Measurements from ENCODE around the gene CLIP1.

CLIP1 gene

DNA sequence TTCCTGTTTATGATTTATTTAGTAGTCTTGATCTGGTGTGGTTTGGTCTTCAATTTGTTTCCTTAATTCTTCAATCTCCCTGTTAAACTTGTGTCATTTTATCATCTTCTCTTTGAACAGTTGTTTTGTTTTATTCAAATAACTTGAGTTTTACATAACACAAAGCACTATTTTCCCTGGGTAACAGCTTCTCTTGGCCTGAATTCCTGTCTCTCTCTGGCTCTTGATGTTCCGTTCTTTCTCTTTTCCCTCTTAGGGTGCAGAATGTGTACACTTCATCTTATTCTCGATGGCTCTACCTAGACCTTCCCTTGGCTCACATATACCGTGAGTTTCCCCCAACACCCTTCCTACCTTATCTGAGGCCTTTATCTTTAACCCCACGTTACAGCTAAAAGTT is 119.4 kb downstream of the CLIP1 start:
- H3K9me3 ChIP-seq (ENCODE audit: control insufficient read depth, insufficient read depth, low read length): no peaks in the 10 kb centered on the region
- H3K36me3 ChIP-seq (ENCODE audit: control insufficient read depth, low read length): no peaks in the 10 kb centered on the region
- no peak overlapping the region for H3K27ac ChIP-seq (ENCODE audit: low read depth, low read length)
- no peaks in the 10 kb centered on the region for H3F3A ChIP-seq (ENCODE audit: control insufficient read depth, insufficient read depth)
- no peak for TF ChIP-seq EZH2phosphoT487 (IDR thresholded peaks at IDR 0.05; ENCODE audit: borderline replicate concordance, low read length)
- TF ChIP-seq, protein P1, sequence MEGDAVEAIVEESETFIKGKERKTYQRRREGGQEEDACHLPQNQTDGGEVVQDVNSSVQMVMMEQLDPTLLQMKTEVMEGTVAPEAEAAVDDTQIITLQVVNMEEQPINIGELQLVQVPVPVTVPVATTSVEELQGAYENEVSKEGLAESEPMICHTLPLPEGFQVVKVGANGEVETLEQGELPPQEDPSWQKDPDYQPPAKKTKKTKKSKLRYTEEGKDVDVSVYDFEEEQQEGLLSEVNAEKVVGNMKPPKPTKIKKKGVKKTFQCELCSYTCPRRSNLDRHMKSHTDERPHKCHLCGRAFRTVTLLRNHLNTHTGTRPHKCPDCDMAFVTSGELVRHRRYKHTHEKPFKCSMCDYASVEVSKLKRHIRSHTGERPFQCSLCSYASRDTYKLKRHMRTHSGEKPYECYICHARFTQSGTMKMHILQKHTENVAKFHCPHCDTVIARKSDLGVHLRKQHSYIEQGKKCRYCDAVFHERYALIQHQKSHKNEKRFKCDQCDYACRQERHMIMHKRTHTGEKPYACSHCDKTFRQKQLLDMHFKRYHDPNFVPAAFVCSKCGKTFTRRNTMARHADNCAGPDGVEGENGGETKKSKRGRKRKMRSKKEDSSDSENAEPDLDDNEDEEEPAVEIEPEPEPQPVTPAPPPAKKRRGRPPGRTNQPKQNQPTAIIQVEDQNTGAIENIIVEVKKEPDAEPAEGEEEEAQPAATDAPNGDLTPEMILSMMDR (IDR thresholded peaks at IDR 0.05; ENCODE audit: low read depth, low read length, poor library complexity, severe bottlenecking): no peak
- H3K9me2 ChIP-seq (replicated peaks; ENCODE audit: control insufficient read depth, low read length): no peaks in the 10 kb centered on the region
- H3K79me2 ChIP-seq (ENCODE audit: control insufficient read depth, low read length): no peaks in the 10 kb centered on the region
- H3K4me2 ChIP-seq (ENCODE audit: low read length): no peak overlapping the region
- no peaks in the 10 kb centered on the region for H4K20me1 ChIP-seq (ENCODE audit: control insufficient read depth, insufficient read depth, low read depth, low read length)
- no peaks in the 10 kb centered on the region for H3K4me1 ChIP-seq (ENCODE audit: control insufficient read depth, low read length)
- H3K4me3 ChIP-seq (ENCODE audit: low read length): no peak overlapping the region
- no peaks in the 10 kb centered on the region for H3K27me3 ChIP-seq (ENCODE audit: control insufficient read depth, low read length)

DNA sequence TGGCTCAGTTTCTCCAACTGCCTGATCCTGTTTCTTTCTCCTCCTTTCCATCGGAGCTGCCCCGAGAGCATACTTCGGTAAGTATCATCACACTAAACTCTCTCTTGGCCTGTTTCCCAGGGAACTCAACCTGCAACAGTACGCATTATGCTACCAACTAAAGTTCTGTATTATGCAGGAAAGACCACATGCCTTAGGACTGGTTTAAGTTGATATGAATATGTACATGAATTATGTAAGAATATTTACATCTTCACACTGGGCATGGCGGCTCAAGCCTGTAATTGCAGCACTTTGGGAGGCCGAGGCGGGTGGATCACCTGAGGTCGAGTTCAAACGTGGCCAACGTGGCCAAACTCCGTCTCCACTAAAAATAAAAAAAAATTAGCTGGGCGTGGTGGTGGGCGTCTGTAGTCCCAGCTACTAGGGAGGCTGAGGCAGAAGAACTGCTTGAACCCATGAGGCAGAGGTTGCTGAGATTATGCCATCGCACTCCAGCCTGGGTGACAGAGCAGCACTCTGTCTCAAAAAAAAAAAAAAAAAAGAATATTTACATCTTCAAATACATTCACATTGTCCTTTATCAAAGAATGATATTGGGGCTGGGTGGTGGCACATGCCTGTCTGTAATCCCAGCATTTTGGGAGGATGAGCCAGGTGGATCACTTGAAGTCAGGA is 124.3 kb downstream of the CLIP1 start:
- H3K36me3 ChIP-seq (ENCODE audit: control insufficient read depth, low read length): no peaks in the 10 kb centered on the region
- H3K9me2 ChIP-seq (replicated peaks; ENCODE audit: control insufficient read depth, low read length): no peaks in the 10 kb centered on the region
- H3K27ac ChIP-seq (ENCODE audit: low read depth, low read length): no peak overlapping the region
- H3K4me3 ChIP-seq (ENCODE audit: low read length): no peak overlapping the region
- no peaks in the 10 kb centered on the region for H3K27me3 ChIP-seq (ENCODE audit: control insufficient read depth, low read length)
- H3K79me2 ChIP-seq (ENCODE audit: control insufficient read depth, low read length): no peaks in the 10 kb centered on the region
- H4K20me1 ChIP-seq (ENCODE audit: control insufficient read depth, insufficient read depth, low read depth, low read length): no peaks in the 10 kb centered on the region
- no peak overlapping the region for H3K4me2 ChIP-seq (ENCODE audit: low read length)
- no peaks in the 10 kb centered on the region for H3K4me1 ChIP-seq (ENCODE audit: control insufficient read depth, low read length)
- TF ChIP-seq EZH2phosphoT487 (IDR thresholded peaks at IDR 0.05; ENCODE audit: borderline replicate concordance, low read length): no peak
- TF ChIP-seq, protein P1 (IDR thresholded peaks at IDR 0.05; ENCODE audit: low read depth, low read length, poor library complexity, severe bottlenecking): no peak
- no peaks in the 10 kb centered on the region for H3F3A ChIP-seq (ENCODE audit: control insufficient read depth, insufficient read depth)
- no peaks in the 10 kb centered on the region for H3K9me3 ChIP-seq (ENCODE audit: control insufficient read depth, insufficient read depth, low read length)

DNA sequence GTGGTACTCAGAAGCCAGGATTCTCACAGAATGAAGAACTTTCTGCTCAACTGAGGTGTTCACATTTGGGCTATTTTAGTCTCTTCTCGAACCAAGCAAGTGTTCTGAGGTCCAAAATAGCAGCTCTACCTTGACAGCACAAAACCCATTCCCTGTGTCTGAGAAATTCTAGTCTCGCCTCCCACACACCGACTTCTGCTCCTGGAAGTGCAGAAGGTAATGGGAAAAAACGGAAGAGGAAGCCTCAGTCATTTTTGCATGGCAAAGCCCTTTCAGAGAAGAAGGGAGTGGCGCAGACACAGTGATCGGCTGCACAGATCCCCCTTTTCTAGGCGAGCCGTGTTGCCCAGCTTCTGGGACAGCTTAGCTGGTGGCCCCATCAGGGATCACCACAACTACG is 125.0 kb downstream of the CLIP1 start:
- TF ChIP-seq EZH2phosphoT487 (IDR thresholded peaks at IDR 0.05; ENCODE audit: borderline replicate concordance, low read length): no peak
- TF ChIP-seq, protein P1 (IDR thresholded peaks at IDR 0.05; ENCODE audit: low read depth, low read length, poor library complexity, severe bottlenecking): no peak
- H3K9me3 ChIP-seq (ENCODE audit: control insufficient read depth, insufficient read depth, low read length): no peaks in the 10 kb centered on the region
- no peaks in the 10 kb centered on the region for H3K27me3 ChIP-seq (ENCODE audit: control insufficient read depth, low read length)
- no peaks in the 10 kb centered on the region for H3K9me2 ChIP-seq (replicated peaks; ENCODE audit: control insufficient read depth, low read length)
- no peak overlapping the region for H3K27ac ChIP-seq (ENCODE audit: low read depth, low read length)
- H3K4me2 ChIP-seq (ENCODE audit: low read length): no peak overlapping the region
- no peaks in the 10 kb centered on the region for H4K20me1 ChIP-seq (ENCODE audit: control insufficient read depth, insufficient read depth, low read depth, low read length)
- H3K36me3 ChIP-seq (ENCODE audit: control insufficient read depth, low read length): no peaks in the 10 kb centered on the region
- no peaks in the 10 kb centered on the region for H3F3A ChIP-seq (ENCODE audit: control insufficient read depth, insufficient read depth)
- H3K79me2 ChIP-seq (ENCODE audit: control insufficient read depth, low read length): no peaks in the 10 kb centered on the region
- H3K4me1 ChIP-seq (ENCODE audit: control insufficient read depth, low read length): no peaks in the 10 kb centered on the region
- H3K4me3 ChIP-seq (ENCODE audit: low read length): no peak overlapping the region
